ENCODE results near the gene ATF6. TPM values are rescaled to one million over a fixed set of nuclear protein-coding genes. Genes with fewer than 3 reads are reported as not detected.

ATF6 gene
- total and polyA plus RNA-seq, 2 donors from 2014 or later: 11.5 to 35.6 TPM

DNA sequence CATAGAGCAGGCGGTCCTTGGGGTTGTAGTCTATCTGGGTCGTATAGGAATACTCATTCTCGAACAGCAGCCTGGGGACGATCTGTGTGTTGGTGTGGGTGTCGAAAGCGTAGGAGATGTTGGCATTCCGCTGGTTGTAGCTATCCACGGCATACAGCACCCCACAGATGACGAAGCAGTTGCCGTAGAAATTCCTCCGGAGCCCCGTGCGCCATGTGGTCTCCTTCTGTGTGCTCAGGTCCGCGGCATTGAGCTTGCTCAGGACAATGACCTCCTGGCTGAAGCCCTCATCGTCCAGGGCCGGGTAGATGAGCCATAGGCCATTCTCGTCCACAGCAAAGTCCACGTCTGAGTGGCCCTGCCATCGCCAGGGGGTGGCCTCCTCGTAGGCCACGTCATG lies 217.6 kb downstream of the ATF6 start:
- Histone ChIP-seq H3K27ac (ENCODE audit: low read depth in 2 of 2, low read length in 2 of 2) (no peak overlapping the region), H3K9me3 (ENCODE audit: control insufficient read depth in 2 of 3, insufficient read depth in 1 of 3, low read length in 3 of 3) (peaks cover 0 to 6% (median 0%) of the 10 kb centered on the region in 3 donors), H3K9ac (ENCODE audit: low read length in 3 of 3) (no peak overlapping the region), H3K27me3 (ENCODE audit: control insufficient read depth, insufficient read depth, low read length) (no peaks in the 10 kb centered on the region), H3K4me1 (ENCODE audit: control insufficient read depth in 2 of 3, insufficient read depth in 2 of 3, low read depth in 1 of 3, low read length in 3 of 3) (no peaks in the 10 kb centered on the region), H3K4me3 (ENCODE audit: low read length in 3 of 3) (no peak overlapping the region), H3K36me3 (ENCODE audit: control insufficient read depth in 2 of 3, insufficient read depth in 3 of 3, low read length in 3 of 3) (no peaks in the 10 kb centered on the region)
- intact Hi-C loops (cut with DNase I): no loop called here
- TF ChIP-seq, protein P1, sequence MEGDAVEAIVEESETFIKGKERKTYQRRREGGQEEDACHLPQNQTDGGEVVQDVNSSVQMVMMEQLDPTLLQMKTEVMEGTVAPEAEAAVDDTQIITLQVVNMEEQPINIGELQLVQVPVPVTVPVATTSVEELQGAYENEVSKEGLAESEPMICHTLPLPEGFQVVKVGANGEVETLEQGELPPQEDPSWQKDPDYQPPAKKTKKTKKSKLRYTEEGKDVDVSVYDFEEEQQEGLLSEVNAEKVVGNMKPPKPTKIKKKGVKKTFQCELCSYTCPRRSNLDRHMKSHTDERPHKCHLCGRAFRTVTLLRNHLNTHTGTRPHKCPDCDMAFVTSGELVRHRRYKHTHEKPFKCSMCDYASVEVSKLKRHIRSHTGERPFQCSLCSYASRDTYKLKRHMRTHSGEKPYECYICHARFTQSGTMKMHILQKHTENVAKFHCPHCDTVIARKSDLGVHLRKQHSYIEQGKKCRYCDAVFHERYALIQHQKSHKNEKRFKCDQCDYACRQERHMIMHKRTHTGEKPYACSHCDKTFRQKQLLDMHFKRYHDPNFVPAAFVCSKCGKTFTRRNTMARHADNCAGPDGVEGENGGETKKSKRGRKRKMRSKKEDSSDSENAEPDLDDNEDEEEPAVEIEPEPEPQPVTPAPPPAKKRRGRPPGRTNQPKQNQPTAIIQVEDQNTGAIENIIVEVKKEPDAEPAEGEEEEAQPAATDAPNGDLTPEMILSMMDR (IDR thresholded peaks at IDR 0.05; ENCODE audit: borderline replicate concordance, extremely low read depth, insufficient read depth): no peak
- FAIRE-seq (no peak), DNase-seq (no peak)

DNA sequence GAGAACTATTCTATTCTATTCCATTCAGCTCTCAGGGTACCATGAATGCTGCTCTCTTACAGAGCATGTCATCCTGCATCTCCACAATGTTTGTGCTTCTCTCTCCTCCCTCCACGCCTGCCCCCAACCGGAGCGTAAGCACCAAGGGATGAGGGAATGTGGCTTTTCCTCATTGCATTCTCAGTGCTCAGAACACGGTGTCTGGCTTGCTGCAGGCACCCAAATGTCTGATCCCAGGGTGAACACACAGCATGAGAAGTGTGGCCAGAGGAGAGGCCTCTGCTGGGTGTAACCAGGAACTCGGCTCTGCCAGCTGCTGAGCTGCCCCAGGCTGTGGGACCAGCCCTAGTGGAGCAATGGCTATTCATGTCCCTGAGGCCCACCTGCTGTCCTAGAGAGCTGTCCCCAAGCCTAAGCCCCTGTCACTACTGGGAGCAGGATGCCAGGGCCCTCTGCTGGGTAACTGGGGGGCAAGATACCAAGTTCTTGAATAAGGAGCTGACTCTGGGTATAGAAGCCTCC lies 219.2 kb downstream of the ATF6 start:
- H3K9ac ChIP-seq (ENCODE audit: low read length in 3 of 3): no peak overlapping the region
- DNase-seq (no peak), FAIRE-seq (no peak)
- H3K36me3 ChIP-seq (ENCODE audit: control insufficient read depth in 2 of 3, insufficient read depth in 3 of 3, low read length in 3 of 3): no peaks in the 10 kb centered on the region
- H3K27ac ChIP-seq (ENCODE audit: low read depth in 2 of 2, low read length in 2 of 2): no peak overlapping the region
- no peak overlapping the region for H3K4me3 ChIP-seq (ENCODE audit: low read length in 3 of 3)
- TF ChIP-seq, protein P1 (IDR thresholded peaks at IDR 0.05; ENCODE audit: borderline replicate concordance, extremely low read depth, insufficient read depth): no peak
- intact Hi-C loops (cut with DNase I): no loop called here
- H3K4me1 ChIP-seq (ENCODE audit: control insufficient read depth in 2 of 3, insufficient read depth in 2 of 3, low read depth in 1 of 3, low read length in 3 of 3): no peaks in the 10 kb centered on the region
- H3K27me3 ChIP-seq (ENCODE audit: control insufficient read depth, insufficient read depth, low read length): no peaks in the 10 kb centered on the region
- H3K9me3 ChIP-seq (ENCODE audit: control insufficient read depth in 2 of 3, insufficient read depth in 1 of 3, low read length in 3 of 3): peaks cover 0 to 6% (median 0%) of the 10 kb centered on the region in 3 donors

DNA sequence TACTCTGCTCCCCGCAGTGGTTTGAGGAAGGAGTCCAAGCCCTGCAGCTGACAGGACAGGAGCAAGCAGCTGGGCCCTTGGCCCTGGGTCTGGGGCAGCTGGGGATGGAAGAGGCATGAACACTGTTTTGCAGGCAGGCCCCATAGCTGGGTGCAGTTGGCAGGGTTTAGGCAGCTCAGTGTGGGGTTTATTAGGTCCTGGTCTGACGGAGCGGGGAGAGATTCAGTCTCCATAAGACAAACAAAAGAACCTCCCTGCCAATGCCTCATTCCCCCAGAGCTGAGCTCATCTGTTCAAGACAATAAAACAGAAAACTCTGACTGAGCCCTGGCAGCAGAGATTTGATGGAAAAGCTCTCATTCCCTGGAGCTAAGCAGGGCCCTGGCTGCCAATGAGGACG lies 220.2 kb downstream of the ATF6 start:
- no peaks in the 10 kb centered on the region for H3K27me3 ChIP-seq (ENCODE audit: control insufficient read depth, insufficient read depth, low read length)
- DNase-seq (no peak), FAIRE-seq (no peak)
- no peaks in the 10 kb centered on the region for H3K36me3 ChIP-seq (ENCODE audit: control insufficient read depth in 2 of 3, insufficient read depth in 3 of 3, low read length in 3 of 3)
- TF ChIP-seq, protein P1 (IDR thresholded peaks at IDR 0.05; ENCODE audit: borderline replicate concordance, extremely low read depth, insufficient read depth): no peak
- no peaks in the 10 kb centered on the region for H3K4me1 ChIP-seq (ENCODE audit: control insufficient read depth in 2 of 3, insufficient read depth in 2 of 3, low read depth in 1 of 3, low read length in 3 of 3)
- no peak overlapping the region for H3K4me3 ChIP-seq (ENCODE audit: low read length in 3 of 3)
- intact Hi-C loops (cut with DNase I): no loop called here
- H3K9me3 ChIP-seq (ENCODE audit: control insufficient read depth in 2 of 3, insufficient read depth in 1 of 3, low read length in 3 of 3): peaks cover 0 to 6% (median 0%) of the 10 kb centered on the region in 3 donors
- no peak overlapping the region for H3K27ac ChIP-seq (ENCODE audit: low read depth in 2 of 2, low read length in 2 of 2)
- no peak overlapping the region for H3K9ac ChIP-seq (ENCODE audit: low read length in 3 of 3)

DNA sequence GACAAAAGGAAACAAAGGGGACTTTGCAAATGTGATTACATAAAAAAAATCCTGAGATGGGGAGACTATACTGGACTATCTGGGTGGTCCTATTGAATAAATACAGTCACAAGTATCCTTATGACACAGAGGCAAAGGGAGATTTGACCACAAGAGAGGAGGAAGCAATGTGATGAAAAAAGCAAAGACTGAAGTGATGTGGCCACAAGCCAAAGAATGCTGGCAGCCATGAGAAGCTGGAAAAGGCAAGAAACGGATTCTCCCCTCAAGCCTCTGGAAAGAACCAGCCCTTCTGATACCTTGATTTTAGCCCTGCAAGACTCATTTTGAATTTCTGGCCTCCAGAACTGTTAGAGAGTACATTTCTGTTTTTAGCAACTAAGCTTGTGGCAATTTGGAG lies 221.2 kb downstream of the ATF6 start:
- no peak overlapping the region for H3K4me3 ChIP-seq (ENCODE audit: low read length in 3 of 3)
- H3K36me3 ChIP-seq (ENCODE audit: control insufficient read depth in 2 of 3, insufficient read depth in 3 of 3, low read length in 3 of 3): no peaks in the 10 kb centered on the region
- H3K9ac ChIP-seq (ENCODE audit: low read length in 3 of 3): no peak overlapping the region
- intact Hi-C loops (cut with DNase I): no loop called here
- H3K27ac ChIP-seq (ENCODE audit: low read depth in 2 of 2, low read length in 2 of 2): no peak overlapping the region
- DNase-seq (no peak), FAIRE-seq (no peak)
- H3K27me3 ChIP-seq (ENCODE audit: control insufficient read depth, insufficient read depth, low read length): no peaks in the 10 kb centered on the region
- TF ChIP-seq, protein P1 (IDR thresholded peaks at IDR 0.05; ENCODE audit: borderline replicate concordance, extremely low read depth, insufficient read depth): no peak
- no peaks in the 10 kb centered on the region for H3K4me1 ChIP-seq (ENCODE audit: control insufficient read depth in 2 of 3, insufficient read depth in 2 of 3, low read depth in 1 of 3, low read length in 3 of 3)
- peaks cover 0 to 11% (median 0%) of the 10 kb centered on the region in 3 donors for H3K9me3 ChIP-seq (ENCODE audit: control insufficient read depth in 2 of 3, insufficient read depth in 1 of 3, low read length in 3 of 3)
